HL-60 (cell line): Measurements from ENCODE around the gene CCDC61.
A peak's percentile ranks its signal among the peaks of the same experiment; 100 is the strongest.

ENCODE experiments used
- DNase-seq, 2 experiments: peaks; one replicate each; pipeline ENCODE4 v3.0.0-alpha.2; 2010 to 2020; ENCODE audit warnings: low read depth in 1 of 2, low spot score in 1 of 2
- H3K27ac ChIP-seq: fragments of 250-450 bp; sonication (Bioruptor Pico); replicated peaks from 2 replicates; pipeline ENCODE4 v1.5.1; 2020; ENCODE audit warnings: mild to moderate bottlenecking, moderate library complexity
- H3K27me3 ChIP-seq: fragments of 250-450 bp; sonication (Bioruptor Pico); 2 replicates; pipeline ENCODE4 v1.5.1; 2021; ENCODE audit warnings: mild to moderate bottlenecking, moderate library complexity; ENCODE audit not compliant: insufficient read depth, poor library complexity, severe bottlenecking
- H3K4me3 ChIP-seq: replicated peaks from 2 replicates; pipeline ENCODE4 v1.5.1; 2011; ENCODE audit warnings: mild to moderate bottlenecking, control low read depth, low read length; ENCODE audit not compliant: insufficient read depth
- CTCF ChIP-seq: IDR thresholded peaks from one replicate; pipeline ENCODE4 v1.5.1; 2011; ENCODE audit warnings: low read length, control low read depth, inconsistent platforms; ENCODE audit not compliant: insufficient read depth
- GABPA ChIP-seq: IDR thresholded peaks from 2 replicates; pipeline ENCODE4 v1.6.1; 2012; ENCODE audit warnings: low read depth
- POLR2AphosphoS5 ChIP-seq: IDR thresholded peaks from 2 replicates; pipeline ENCODE4 v1.6.1; 2012; ENCODE audit warnings: low read depth
- REST ChIP-seq: IDR thresholded peaks from 2 replicates; pipeline ENCODE4 v1.6.1; 2012; ENCODE audit warnings: low read depth; ENCODE audit not compliant: insufficient replicate concordance
- SPI1 ChIP-seq: IDR thresholded peaks from 2 replicates; pipeline ENCODE4 v1.6.1; 2012; ENCODE audit warnings: low read depth, mild to moderate bottlenecking, borderline replicate concordance

CCDC61 gene

GRCh38 chr19:45952686-45953505, 42.4 kb upstream of the CCDC61 start:
- H3K4me3 ChIP-seq: peak overlapping the region; percentile 34
- no peaks in the 10 kb centered on the region for H3K27me3 ChIP-seq
- TF ChIP-seq GABPA (peak; percentile 79), POLR2AphosphoS5 (no peak), REST (peak; percentile 99)
- DNase-seq: peak; percentile 40 to 46
- no peak overlapping the region for H3K27ac ChIP-seq

GRCh38 chr19:45953676-45954075, 41.6 kb upstream of the CCDC61 start:
- Histone ChIP-seq H3K27me3 (no peaks in the 10 kb centered on the region), H3K4me3 (no peak overlapping the region), H3K27ac (no peak overlapping the region)
- no peak for TF ChIP-seq GABPA
- no peak for TF ChIP-seq REST
- no peak for TF ChIP-seq CTCF
- no peak for TF ChIP-seq SPI1
- TF ChIP-seq POLR2AphosphoS5: no peak
- DNase-seq: no peak

- no peak for DNase-seq
- H3K4me3 ChIP-seq: no peak overlapping the region
- no peak overlapping the region for H3K27ac ChIP-seq
- TF ChIP-seq SPI1 (no peak), CTCF (no peak), REST (no peak), GABPA (no peak), POLR2AphosphoS5 (no peak)
- no peaks in the 10 kb centered on the region for H3K27me3 ChIP-seq
Observed at GRCh38 chr19:45954156-45954555, 41.1 kb upstream of the CCDC61 start.
